Testis (tissue), 3 donors: ENCODE results near the gene SAMD11. TPM values are rescaled to one million over a fixed set of nuclear protein-coding genes. Genes with fewer than 3 reads are reported as not detected.
"Not testable (repeated sequence)": the region's sequence is repeated elsewhere in the genome, so short reads cannot be mapped to it uniquely, and the experiment has no call there.

Source experiments
- DNase-seq: peaks from one replicate; pipeline ENCODE4 v3.0.0-alpha.2; 2019
- H3K27ac ChIP-seq, 2 donors: fragments of 200-600 bp; sonication (generic); one replicate each; pipeline ENCODE4 v1.5.1; 2019
- H3K27me3 ChIP-seq: fragments of 200-600 bp; sonication (generic); one replicate; pipeline ENCODE4 v1.5.1; 2019
- H3K36me3 ChIP-seq: fragments of 200-600 bp; sonication (generic); one replicate; pipeline ENCODE4 v1.5.1; 2017; ENCODE audit warnings: low read depth; ENCODE audit errors: missing control alignments
- H3K4me1 ChIP-seq: fragments of 200-600 bp; sonication (generic); one replicate; pipeline ENCODE4 v1.5.1; 2019
- H3K4me3 ChIP-seq, 2 donors: fragments of 200-600 bp; sonication (generic); one replicate each; pipeline ENCODE4 v1.5.1; 2017 to 2019
- H3K9me3 ChIP-seq: fragments of 200-600 bp; sonication (generic); one replicate; pipeline ENCODE4 v1.5.1; 2017
- POLR2A ChIP-seq: fragments of 450-650 bp; IDR thresholded peaks from one replicate; pipeline ENCODE4 v1.6.1; 2017; ENCODE audit warnings: antibody characterized with exemption, mild to moderate bottlenecking, moderate library complexity
- WGBS, 2 donors: methylation state at CpG; one replicate each; pipeline ENCODE4 v1.1.5; 2018; 5-methylcytosine and 5-hydroxymethylcytosine counted together
- intact Hi-C: fragments of 100-400 bp; cut with DNase I; formaldehyde crosslinking; loops from one replicate; pipeline ENCODE4 v1.15.1; 2023; ENCODE audit warnings: low total_unique reads
- polyA plus RNA-seq: library from polyadenylated mRNA; stranded (reverse); fragments of 350-450 nt; fragmentation: Illumina TruSeq; extraction: RNeasy Lipid Tissue Mini Kit (QIAGEN cat#74804); gene quantifications from one replicate; pipeline ENCODE4 v1.2.3, GENCODE V29; 2014; ENCODE audit warnings: low read depth, low replicate concordance; ENCODE audit not compliant: insufficient read depth
- total RNA-seq, 2 donors: library from RNA; depleted of rRNA; stranded (reverse); fragments of >200 nt; gene quantifications; one replicate each; pipeline ENCODE4 v1.2.3, GENCODE V29; 2016
- TF ChIP-seq, protein P1 (sequence below), 3 experiments: fragments of 450-650 bp in 2 of 3; fragments of 200-600 bp in 1 of 3; sonication (generic) in 1 of 3; IDR thresholded peaks; one replicate each; pipeline ENCODE4 v1.5.1; 2016 to 2019; ENCODE audit warnings: antibody characterized with exemption in 3 of 3, mild to moderate bottlenecking in 2 of 3, moderate library complexity in 1 of 3

SAMD11 gene
- total and polyA plus RNA-seq, 3 donors from 2014 or later: 7.9 to 47.2 (median 36.9) TPM

DNA sequence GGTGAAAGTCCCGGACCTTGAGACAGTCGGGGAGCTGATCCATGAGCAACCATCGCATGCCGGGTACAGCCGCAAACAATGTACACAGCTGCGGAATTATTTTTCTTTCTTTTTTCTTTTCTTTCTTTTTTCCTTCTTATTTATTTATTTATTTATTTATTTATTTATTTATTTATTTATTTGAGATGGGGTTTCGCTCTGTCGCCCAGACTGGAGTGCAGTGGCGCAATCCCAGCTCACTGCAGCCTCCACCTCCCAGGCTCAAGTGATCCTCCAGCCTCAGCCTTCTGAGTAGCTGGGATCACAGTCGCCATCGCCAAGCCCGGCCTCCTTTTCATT is 60.7 kb downstream of the SAMD11 start:
- TF ChIP-seq POLR2A: no peak
- TF ChIP-seq, protein P1, sequence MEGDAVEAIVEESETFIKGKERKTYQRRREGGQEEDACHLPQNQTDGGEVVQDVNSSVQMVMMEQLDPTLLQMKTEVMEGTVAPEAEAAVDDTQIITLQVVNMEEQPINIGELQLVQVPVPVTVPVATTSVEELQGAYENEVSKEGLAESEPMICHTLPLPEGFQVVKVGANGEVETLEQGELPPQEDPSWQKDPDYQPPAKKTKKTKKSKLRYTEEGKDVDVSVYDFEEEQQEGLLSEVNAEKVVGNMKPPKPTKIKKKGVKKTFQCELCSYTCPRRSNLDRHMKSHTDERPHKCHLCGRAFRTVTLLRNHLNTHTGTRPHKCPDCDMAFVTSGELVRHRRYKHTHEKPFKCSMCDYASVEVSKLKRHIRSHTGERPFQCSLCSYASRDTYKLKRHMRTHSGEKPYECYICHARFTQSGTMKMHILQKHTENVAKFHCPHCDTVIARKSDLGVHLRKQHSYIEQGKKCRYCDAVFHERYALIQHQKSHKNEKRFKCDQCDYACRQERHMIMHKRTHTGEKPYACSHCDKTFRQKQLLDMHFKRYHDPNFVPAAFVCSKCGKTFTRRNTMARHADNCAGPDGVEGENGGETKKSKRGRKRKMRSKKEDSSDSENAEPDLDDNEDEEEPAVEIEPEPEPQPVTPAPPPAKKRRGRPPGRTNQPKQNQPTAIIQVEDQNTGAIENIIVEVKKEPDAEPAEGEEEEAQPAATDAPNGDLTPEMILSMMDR (IDR thresholded peaks at IDR 0.05): no peak
- Histone ChIP-seq H3K4me3 (no peak overlapping the region), H3K27ac (no peak overlapping the region), H3K4me1 (no peaks in the 10 kb centered on the region), H3K9me3 (no peaks in the 10 kb centered on the region), H3K27me3 (no peaks in the 10 kb centered on the region), H3K36me3 (no peaks in the 10 kb centered on the region)
- no peak for DNase-seq
- 66 to 72% methylated on average over 12 of the region's 12 CpGs for WGBS, 2 donors
- intact Hi-C loops: no loop called here

DNA sequence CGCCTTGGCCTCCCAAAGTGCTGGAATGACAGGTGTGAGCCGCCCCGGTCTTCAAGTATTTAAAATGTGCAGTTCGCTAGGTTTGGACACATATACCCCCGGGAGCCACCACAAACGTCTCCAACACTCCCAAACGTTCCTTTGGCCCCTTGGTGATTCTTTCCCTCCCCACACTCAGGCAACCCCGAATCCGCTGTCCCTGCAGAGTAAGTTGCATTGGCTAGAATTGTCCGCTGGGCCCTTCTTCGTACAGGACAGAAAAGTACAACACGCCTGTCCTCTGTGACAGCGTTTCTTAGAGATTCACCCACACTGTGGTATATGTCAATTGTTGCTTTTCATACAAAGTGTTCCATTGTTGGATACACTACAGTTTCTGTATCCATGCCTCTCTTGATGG is 61.4 kb downstream of the SAMD11 start:
- TF ChIP-seq POLR2A: no peak
- TF ChIP-seq, protein P1 (IDR thresholded peaks at IDR 0.05): no peak
- no peaks in the 10 kb centered on the region for H3K4me1 ChIP-seq
- H3K4me3 ChIP-seq: no peak overlapping the region
- intact Hi-C loops: no loop called here
- H3K9me3 ChIP-seq: no peaks in the 10 kb centered on the region
- no peak for DNase-seq
- H3K27ac ChIP-seq: no peak overlapping the region
- 76 to 81% methylated on average over 13 of the region's 13 CpGs for WGBS, 2 donors
- no peaks in the 10 kb centered on the region for H3K36me3 ChIP-seq
- H3K27me3 ChIP-seq: no peaks in the 10 kb centered on the region

DNA sequence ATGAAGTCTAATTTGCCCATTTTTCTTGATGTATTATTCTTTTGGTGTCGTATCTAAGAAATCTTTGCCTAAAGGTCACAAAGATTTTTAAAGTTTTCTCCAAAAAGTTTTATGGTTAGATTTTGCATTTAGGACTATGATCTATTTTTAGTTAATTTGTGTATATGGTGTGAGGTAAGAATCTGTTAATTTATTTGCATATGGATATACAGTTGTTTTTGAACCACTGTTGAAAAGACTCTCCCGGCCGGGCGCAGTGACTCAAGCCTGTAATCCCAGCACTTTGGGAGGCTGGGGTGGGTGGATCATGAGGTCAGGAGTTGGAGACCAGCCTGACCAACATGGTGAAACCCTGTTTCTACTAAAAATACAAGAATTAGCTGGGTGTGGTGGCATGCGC is 64.3 kb downstream of the SAMD11 start:
- H3K27me3 ChIP-seq, intact Hi-C loops, H3K27ac ChIP-seq, H3K9me3 ChIP-seq, H3K4me3 ChIP-seq, H3K36me3 ChIP-seq, H3K4me1 ChIP-seq, DNase-seq: not testable (repeated sequence)
- WGBS, 2 donors: 91 to 92% methylated on average over 5 of the region's 5 CpGs

DNA sequence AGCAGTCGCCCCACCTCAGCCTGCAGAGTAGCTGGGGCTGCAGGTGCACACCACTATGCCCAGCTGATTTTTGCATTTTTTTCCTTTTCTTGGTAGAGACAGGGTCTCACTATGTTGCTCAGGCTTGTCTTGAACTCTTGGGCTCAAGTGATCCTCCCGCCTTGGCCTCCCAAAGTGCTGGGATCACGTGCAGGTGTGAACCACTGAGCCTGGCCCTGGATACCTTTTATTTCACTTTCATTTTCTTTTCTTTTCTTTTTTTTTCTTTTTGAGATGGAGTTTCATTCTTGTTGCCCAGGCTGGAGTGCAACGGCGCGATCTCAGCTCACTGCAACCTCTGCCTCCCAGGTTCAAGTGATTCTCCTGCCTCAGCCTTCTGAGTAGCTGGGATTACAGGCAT is 67.6 kb downstream of the SAMD11 start:
- H3K36me3 ChIP-seq, H3K27me3 ChIP-seq, intact Hi-C loops, H3K4me3 ChIP-seq, H3K9me3 ChIP-seq, H3K27ac ChIP-seq, DNase-seq, H3K4me1 ChIP-seq: not testable (repeated sequence)
- WGBS, 2 donors: 85 to 97% methylated on average over 6 of the region's 6 CpGs

DNA sequence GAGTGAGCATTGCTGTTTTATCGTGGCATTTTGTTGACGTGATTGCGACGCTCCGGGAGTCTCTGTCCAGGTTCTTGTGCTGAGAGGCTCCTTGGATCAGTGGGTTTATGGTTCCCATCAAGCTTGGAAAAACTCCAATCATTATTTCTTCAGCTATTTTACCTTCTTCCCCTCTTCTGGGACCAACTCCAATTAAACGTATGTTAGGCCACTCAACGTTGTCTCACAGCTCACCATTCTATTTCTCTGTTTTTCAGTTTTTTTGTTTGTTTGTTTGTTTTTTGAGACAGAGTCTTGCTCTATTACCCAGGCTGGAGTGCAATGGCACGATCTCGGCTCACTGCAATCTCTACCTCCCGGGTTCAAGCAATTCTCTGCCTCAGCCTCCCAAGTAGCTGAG is 68.2 kb downstream of the SAMD11 start:
- no peak overlapping the region for H3K4me3 ChIP-seq
- intact Hi-C loops: no loop called here
- no peak for DNase-seq
- no peak overlapping the region for H3K27ac ChIP-seq
- H3K9me3 ChIP-seq: no peaks in the 10 kb centered on the region
- no peaks in the 10 kb centered on the region for H3K27me3 ChIP-seq
- no peaks in the 10 kb centered on the region for H3K36me3 ChIP-seq
- no peak for TF ChIP-seq POLR2A
- TF ChIP-seq, protein P1 (IDR thresholded peaks at IDR 0.05): no peak
- no peaks in the 10 kb centered on the region for H3K4me1 ChIP-seq
- WGBS, 2 donors: 94 to 95% methylated on average over 10 of the region's 10 CpGs

DNA sequence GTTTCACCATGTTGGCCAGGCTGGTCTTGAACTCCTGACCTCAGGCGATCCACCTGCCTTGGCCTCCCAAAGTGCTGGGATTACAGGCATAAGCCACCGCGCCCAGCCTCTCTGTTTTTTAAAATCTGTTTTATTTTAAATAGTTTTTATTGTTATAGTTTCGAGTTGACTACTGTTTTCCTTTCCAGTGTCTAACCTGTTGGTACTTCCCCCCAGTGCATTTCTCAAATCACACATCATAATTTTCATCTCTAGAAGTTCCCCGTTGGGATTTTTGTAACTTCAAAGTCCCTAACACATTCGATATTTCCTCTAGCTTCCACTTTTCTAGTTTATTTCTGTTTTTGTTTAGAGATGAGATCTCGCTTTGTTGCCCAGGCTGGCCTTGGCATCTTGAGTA is 68.6 kb downstream of the SAMD11 start:
- WGBS, 2 donors: 90 to 92% methylated on average over 7 of the region's 7 CpGs
- no peak for DNase-seq
- H3K4me3 ChIP-seq: no peak overlapping the region
- no peaks in the 10 kb centered on the region for H3K36me3 ChIP-seq
- TF ChIP-seq POLR2A: no peak
- TF ChIP-seq, protein P1 (IDR thresholded peaks at IDR 0.05): no peak
- intact Hi-C loops: no loop called here
- no peaks in the 10 kb centered on the region for H3K27me3 ChIP-seq
- no peak overlapping the region for H3K27ac ChIP-seq
- no peaks in the 10 kb centered on the region for H3K4me1 ChIP-seq
- H3K9me3 ChIP-seq: no peaks in the 10 kb centered on the region
